T-cell (primary cell): ENCODE measurements around the gene MCM5. TPM values are rescaled to one million over a fixed set of nuclear protein-coding genes. Genes with fewer than 3 reads are reported as not detected.

ENCODE experiments used
- ATAC-seq, 4 experiments: fragments of 200-7000 bp in 3 of 4; fragments of 150-1000 bp in 1 of 4; cut with Tn5 transposase; replicated peaks in 1 of 4; 1 replicate in 3 of 4; 2 replicates in 1 of 4; pipeline ENCODE4 v1.10.0; 2021; ENCODE audit warnings: moderate library complexity in 3 of 4, mild to moderate bottlenecking in 2 of 4, moderate number of reproducible peaks in 1 of 4
- CTCF ChIA-PET, 2 donors: fragments of 300-600 bp; sonication (Branson Sonifier 250); formaldehyde crosslinking; loops; one replicate each; lab custom pipeline; 2022; ENCODE audit warnings: antibody characterized with exemption in 2 of 2; lab: Charles Lee
- POLR2A ChIA-PET, 2 donors: fragments of 300-600 bp; sonication (Branson Sonifier 250); formaldehyde crosslinking; loops; one replicate each; lab custom pipeline; 2022; ENCODE audit warnings: antibody characterized with exemption in 2 of 2; lab: Charles Lee
- DNase-seq, 35 experiments: peaks; one replicate each; pipeline versions ENCODE4 v3.0.0 to v3.0.0-alpha.2; 2013 to 2023
- H3K27ac ChIP-seq: one replicate; pipeline ENCODE4 v1.5.1; 2013; ENCODE audit warnings: low read length
- H3K27me3 ChIP-seq, 2 experiments: replicated peaks in 1 of 2; 1 replicate in 1 of 2; 2 replicates in 1 of 2; pipeline versions ENCODE4 v1.6.1 to v1.7.0; 2013; ENCODE audit warnings: low read length in 1 of 2, mixed read lengths in 1 of 2; ENCODE audit not compliant: control insufficient read depth in 2 of 2, insufficient read depth in 2 of 2; ENCODE audit errors: extremely low read depth in 1 of 2
- H3K36me3 ChIP-seq, 2 donors: 1 replicate in 1 of 2; 2 replicates in 1 of 2; pipeline versions ENCODE4 v1.6.1 to v1.7.0; 2013; ENCODE audit warnings: low read length in 1 of 2; ENCODE audit not compliant: control insufficient read depth in 2 of 2, insufficient read depth in 1 of 2; ENCODE audit errors: extremely low read depth in 1 of 2
- H3K4me1 ChIP-seq, 2 experiments: 1 replicate in 1 of 2; 2 replicates in 1 of 2; pipeline versions ENCODE4 v1.6.1 to v1.7.0; 2013; ENCODE audit warnings: low read length in 2 of 2, mixed read lengths in 1 of 2; ENCODE audit not compliant: insufficient read depth in 2 of 2, control insufficient read depth in 1 of 2; ENCODE audit errors: extremely low read depth in 1 of 2
- H3K4me3 ChIP-seq, 2 donors: 1 replicate in 1 of 2; 2 replicates in 1 of 2; pipeline versions ENCODE4 v1.5.1 to v1.7.0; 2013; ENCODE audit warnings: mild to moderate bottlenecking in 2 of 2, low read length in 1 of 2, moderate library complexity in 1 of 2; ENCODE audit not compliant: control insufficient read depth in 1 of 2; ENCODE audit errors: extremely low read depth in 1 of 2
- H3K9me3 ChIP-seq: 2 replicates; pipeline ENCODE4 v1.7.0; 2013
- H3K27ac Mint-ChIP-seq, 2 donors: one replicate each; pipeline ENCODE4 v1.8.0; 2020 to 2021; ENCODE audit warnings: mild to moderate bottlenecking in 2 of 2, mixed read lengths in 2 of 2
- H3K27me3 Mint-ChIP-seq, 2 donors: one replicate each; pipeline ENCODE4 v1.8.0; 2021 to 2022; ENCODE audit warnings: mixed read lengths in 2 of 2
- H3K36me3 Mint-ChIP-seq: one replicate; pipeline ENCODE4 v1.8.0; 2021; ENCODE audit warnings: mixed read lengths
- H3K4me1 Mint-ChIP-seq, 3 donors: one replicate each; pipeline ENCODE4 v1.8.0; 2020 to 2022; ENCODE audit warnings: mixed read lengths in 3 of 3, mild to moderate bottlenecking in 1 of 3
- H3K4me3 Mint-ChIP-seq, 3 donors: one replicate each; pipeline ENCODE4 v1.8.0; 2020 to 2022; ENCODE audit warnings: mild to moderate bottlenecking in 3 of 3, mixed read lengths in 3 of 3, moderate library complexity in 3 of 3
- H3K9me3 Mint-ChIP-seq, 3 donors: one replicate each; pipeline ENCODE4 v1.8.0; 2020 to 2022; ENCODE audit warnings: mixed read lengths in 3 of 3
- WGBS: methylation state at CpG from one replicate; pipeline ENCODE4 v1.1.5; 2013; ENCODE audit warnings: missing lambda C conversion rate; ENCODE audit not compliant: insufficient coverage; 5-methylcytosine and 5-hydroxymethylcytosine counted together
- total RNA-seq, 35 experiments: library from RNA in 6 of 35; stranded (reverse) in 6 of 35; fragments of 120-200 nt in 1 of 35; gene quantifications; one replicate each; pipeline versions ENCODE4 v1.2.1 to v1.2.4 and lab custom pipeline; 2013 to 2026

MCM5 gene
- total RNA-seq, 5 donors from 2014 or later (not counting 1 experiment from before 2014, with no cell fraction given): 34.7 to 66.8 (median 58.7) TPM

DNA sequence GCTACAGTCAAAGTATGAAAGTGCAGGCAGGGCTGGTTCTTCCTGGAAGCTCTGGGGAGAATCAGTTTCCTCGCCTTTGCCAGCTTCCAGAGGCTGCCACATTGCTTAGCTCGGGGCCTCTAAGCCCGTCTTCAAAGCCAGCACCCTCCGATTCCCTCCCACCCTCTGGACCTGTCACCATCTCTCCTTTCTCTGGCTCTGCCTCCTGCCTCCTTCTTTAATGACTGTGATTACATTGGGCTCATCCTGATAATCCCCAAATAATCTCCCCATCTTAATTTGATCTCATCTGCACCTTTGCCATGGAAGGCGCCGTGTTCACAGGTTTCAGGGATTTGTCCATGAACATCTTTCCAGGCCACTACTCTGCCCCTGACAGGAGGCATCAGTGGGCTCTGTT, 42.5 kb downstream of the MCM5 start:
- Mint-ChIP-seq H3K27ac (no peak overlapping the region), H3K4me1 (no peaks in the 10 kb centered on the region), H3K4me3 (no peak overlapping the region), H3K27me3 (no peaks in the 10 kb centered on the region), H3K36me3 (peaks cover 14% of the 10 kb centered on the region), H3K9me3 (no peaks in the 10 kb centered on the region)
- Histone ChIP-seq H3K27me3 (no peaks in the 10 kb centered on the region), H3K4me3 (no peak overlapping the region), H3K9me3 (no peaks in the 10 kb centered on the region), H3K4me1 (no peaks in the 10 kb centered on the region), H3K27ac (no peak overlapping the region), H3K36me3 (no peaks in the 10 kb centered on the region)
- DNase-seq: no peak
- ChIA-PET POLR2A (interaction anchor here in 1 of 2 donors (0.7 kb wide), 1 partner anchor 69 kb away, joined by 3 read pairs; no protein-coding TSS in a partner anchor), CTCF (no interaction called here)
- 96% methylated on average over 3 of the region's 6 CpGs for WGBS
- ATAC-seq: no peak

DNA sequence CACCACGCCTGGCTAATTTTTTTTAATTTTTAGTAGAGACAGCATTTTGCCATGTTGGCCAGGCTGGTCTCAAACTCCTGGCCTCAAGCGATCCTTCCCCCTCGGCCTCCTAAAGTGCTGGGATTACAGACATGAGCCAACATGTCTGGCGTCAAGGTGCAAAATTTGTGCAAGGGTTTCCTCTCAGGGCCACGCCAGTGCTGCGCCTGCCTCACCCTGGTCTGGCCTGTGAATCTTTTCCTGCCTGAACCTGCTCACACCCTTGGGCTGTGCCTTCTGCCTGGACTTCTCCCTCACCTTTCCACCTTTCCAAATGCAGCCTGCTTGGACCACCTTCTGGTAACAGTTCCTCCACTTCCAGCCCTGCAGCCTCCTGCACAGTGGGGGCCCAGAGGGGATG, 43.4 kb downstream of the MCM5 start:
- ChIA-PET CTCF (no interaction called here), POLR2A (no interaction called here)
- Histone ChIP-seq H3K4me1 (no peaks in the 10 kb centered on the region), H3K9me3 (no peaks in the 10 kb centered on the region), H3K27me3 (no peaks in the 10 kb centered on the region), H3K27ac (no peak overlapping the region), H3K36me3 (no peaks in the 10 kb centered on the region), H3K4me3 (no peak overlapping the region)
- Mint-ChIP-seq H3K27ac (no peak overlapping the region), H3K4me1 (peaks cover 0 to 6% (median 0%) of the 10 kb centered on the region in 3 donors), H3K27me3 (no peaks in the 10 kb centered on the region), H3K9me3 (no peaks in the 10 kb centered on the region), H3K36me3 (peaks cover 11% of the 10 kb centered on the region), H3K4me3 (no peak overlapping the region)
- no peak for ATAC-seq
- 89% methylated on average over 6 of the region's 6 CpGs for WGBS
- DNase-seq: no peak

DNA sequence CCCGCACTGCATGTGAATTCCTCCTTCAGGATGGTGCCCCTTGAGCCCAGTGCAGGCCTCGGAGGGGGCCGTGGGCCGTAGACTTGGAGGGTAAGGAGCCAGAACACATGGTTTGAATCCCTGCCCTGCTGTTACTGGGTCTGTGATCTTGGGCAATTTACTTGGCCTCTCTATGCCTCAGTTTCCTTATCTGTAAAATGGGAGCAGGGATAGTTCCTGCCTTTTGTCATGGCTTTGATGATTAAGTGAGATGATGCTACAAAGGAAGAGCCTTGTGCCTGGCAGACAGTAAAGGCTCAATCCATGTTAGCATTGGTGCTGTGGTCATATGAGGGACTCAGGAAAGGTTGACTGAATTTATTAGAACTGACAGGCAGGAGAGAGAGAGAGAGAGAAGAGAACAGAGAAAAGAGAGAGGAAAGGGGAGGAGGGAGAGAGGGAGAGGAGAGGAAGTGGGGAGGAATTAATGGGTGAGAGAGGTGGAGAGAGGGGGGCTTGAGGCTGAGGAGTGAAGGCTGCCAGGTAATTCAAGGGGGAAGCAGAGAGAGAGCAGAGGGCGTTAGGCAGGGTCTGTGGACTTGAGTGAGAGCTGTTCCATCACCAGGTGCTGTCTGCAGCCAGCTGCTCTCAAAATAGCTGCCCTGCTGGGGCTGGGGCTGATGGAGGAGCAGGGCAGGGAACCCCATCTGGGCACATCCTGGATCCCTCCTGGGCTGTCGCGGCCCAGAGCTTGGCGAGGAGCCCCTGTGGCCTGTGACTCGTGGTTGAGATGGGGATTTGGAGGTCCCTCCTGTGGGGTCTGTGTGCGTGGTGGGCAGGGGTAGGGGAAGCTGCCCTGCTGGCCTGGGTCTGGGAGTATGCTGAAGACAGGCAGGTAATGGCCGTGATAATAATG, 44.1 kb downstream of the MCM5 start:
- no peaks in the 10 kb centered on the region for H3K9me3 ChIP-seq
- CTCF ChIA-PET: no interaction called here
- H3K27me3 ChIP-seq: no peaks in the 10 kb centered on the region
- Mint-ChIP-seq H3K9me3 (no peaks in the 10 kb centered on the region), H3K36me3 (peaks cover 9% of the 10 kb centered on the region), H3K27ac (no peak overlapping the region), H3K4me1 (peaks cover 0 to 7% (median 0%) of the 10 kb centered on the region in 3 donors), H3K27me3 (no peaks in the 10 kb centered on the region), H3K4me3 (no peak overlapping the region)
- DNase-seq (no peak), ATAC-seq (no peak)
- no peak overlapping the region for H3K4me3 ChIP-seq
- 85% methylated on average over 10 of the region's 11 CpGs for WGBS
- H3K36me3 ChIP-seq: no peaks in the 10 kb centered on the region
- POLR2A ChIA-PET: no interaction called here
- H3K4me1 ChIP-seq: no peaks in the 10 kb centered on the region
- H3K27ac ChIP-seq: no peak overlapping the region

DNA sequence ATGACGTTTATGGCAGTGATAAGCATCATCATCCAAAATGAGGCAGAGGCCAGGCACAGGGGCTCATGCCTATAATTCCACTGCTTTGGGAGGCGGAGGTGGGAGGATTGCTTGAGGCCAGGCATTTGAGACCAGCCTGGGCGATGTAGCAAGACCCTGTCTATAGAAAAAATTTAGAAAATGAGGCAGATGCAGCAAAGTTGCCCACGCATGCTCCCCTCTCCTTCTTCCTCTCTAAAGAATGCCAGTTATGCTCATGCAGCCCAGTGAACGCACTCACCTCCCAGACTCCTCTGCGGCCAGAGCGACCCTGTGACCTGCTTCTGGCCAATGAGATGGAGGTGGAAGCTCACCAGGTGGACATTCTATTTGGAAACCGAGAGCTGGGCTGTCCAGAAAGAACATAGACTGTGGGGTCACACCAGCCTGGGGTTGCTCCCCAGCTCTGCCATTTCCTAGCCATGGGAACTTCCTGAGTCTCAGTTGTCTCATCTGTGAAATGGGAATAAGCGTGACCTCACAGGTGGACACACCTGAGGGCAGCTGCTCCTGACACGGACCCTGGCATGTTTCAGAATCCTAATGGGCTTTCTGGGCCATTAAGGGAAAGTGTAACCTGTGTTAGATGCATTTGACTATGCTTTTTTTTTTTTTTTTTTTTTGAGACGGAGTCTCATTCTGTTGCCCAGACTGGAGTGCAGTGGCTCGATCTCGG, 44.9 kb downstream of the MCM5 start:
- no peaks in the 10 kb centered on the region for H3K27me3 Mint-ChIP-seq
- Histone ChIP-seq H3K9me3 (no peaks in the 10 kb centered on the region), H3K4me1 (no peaks in the 10 kb centered on the region), H3K27me3 (no peaks in the 10 kb centered on the region), H3K36me3 (no peaks in the 10 kb centered on the region), H3K4me3 (no peak overlapping the region), H3K27ac (no peak overlapping the region)
- H3K4me1 Mint-ChIP-seq: peaks cover 0 to 7% (median 0%) of the 10 kb centered on the region in 3 donors
- WGBS: 96% methylated on average over 5 of the region's 13 CpGs
- H3K36me3 Mint-ChIP-seq: peaks cover 6% of the 10 kb centered on the region
- DNase-seq: no peak
- ATAC-seq: no peak
- ChIA-PET POLR2A (no interaction called here), CTCF (no interaction called here)
- H3K9me3 Mint-ChIP-seq: no peaks in the 10 kb centered on the region
- no peak overlapping the region for H3K27ac Mint-ChIP-seq
- no peak overlapping the region for H3K4me3 Mint-ChIP-seq

DNA sequence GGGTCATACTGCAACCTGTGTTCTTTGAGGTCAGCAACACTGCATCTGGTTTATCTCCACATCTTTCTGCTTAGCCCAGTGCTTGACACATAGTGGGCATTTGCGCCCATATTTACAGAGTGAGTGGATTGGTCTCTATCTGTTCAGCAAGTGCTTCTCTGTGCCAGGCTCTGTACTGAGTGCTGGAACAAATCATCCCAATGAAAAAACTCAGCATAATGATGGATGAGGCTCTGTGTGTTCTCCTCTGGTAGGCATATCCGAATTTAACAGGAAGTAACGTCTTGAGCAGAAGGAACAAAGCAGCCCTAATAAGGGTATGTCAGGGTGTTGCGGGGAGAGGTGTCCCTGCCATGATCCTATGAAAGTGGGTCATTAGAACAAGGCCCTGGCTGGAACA, 46.0 kb downstream of the MCM5 start:
- Mint-ChIP-seq H3K36me3 (peaks cover 13% of the 10 kb centered on the region), H3K4me1 (peaks cover 0 to 7% (median 0%) of the 10 kb centered on the region in 3 donors), H3K4me3 (no peak overlapping the region), H3K9me3 (no peaks in the 10 kb centered on the region), H3K27ac (no peak overlapping the region), H3K27me3 (no peaks in the 10 kb centered on the region)
- Histone ChIP-seq H3K4me3 (no peak overlapping the region), H3K27ac (no peak overlapping the region), H3K4me1 (no peaks in the 10 kb centered on the region), H3K36me3 (no peaks in the 10 kb centered on the region), H3K27me3 (no peaks in the 10 kb centered on the region), H3K9me3 (no peaks in the 10 kb centered on the region)
- no peak for ATAC-seq
- POLR2A ChIA-PET: no interaction called here
- WGBS: 100% methylated on average over 2 of the region's 4 CpGs
- CTCF ChIA-PET: no interaction called here
- no peak for DNase-seq

DNA sequence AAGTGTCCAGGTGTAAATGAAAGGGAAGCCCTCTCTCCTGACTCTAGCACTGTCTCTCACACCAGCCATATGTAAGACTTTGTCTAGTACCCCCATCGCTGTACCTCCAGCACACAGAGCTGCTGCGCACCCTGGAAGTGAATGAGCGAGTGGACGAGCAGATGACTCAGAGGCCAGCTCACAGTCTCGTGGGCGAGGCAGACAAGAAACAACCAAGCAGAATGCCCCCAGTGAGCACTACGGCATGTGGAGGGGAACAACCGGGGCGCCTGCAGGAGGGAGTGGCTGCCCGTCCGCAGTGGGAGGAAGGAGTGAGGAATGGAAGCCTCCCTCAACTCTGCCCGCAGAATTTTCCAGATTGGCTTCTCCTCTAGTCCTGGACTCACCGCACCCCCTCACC, 46.4 kb downstream of the MCM5 start:
- Mint-ChIP-seq H3K4me3 (no peak overlapping the region), H3K9me3 (no peaks in the 10 kb centered on the region), H3K27me3 (no peaks in the 10 kb centered on the region), H3K4me1 (peaks cover 0 to 7% (median 0%) of the 10 kb centered on the region in 3 donors), H3K36me3 (peaks cover 16% of the 10 kb centered on the region), H3K27ac (no peak overlapping the region)
- ATAC-seq (no peak), DNase-seq (no peak)
- H3K4me3 ChIP-seq: no peak overlapping the region
- no peaks in the 10 kb centered on the region for H3K36me3 ChIP-seq
- H3K27ac ChIP-seq: no peak overlapping the region
- CTCF ChIA-PET: no interaction called here
- H3K27me3 ChIP-seq: no peaks in the 10 kb centered on the region
- POLR2A ChIA-PET: no interaction called here
- 93% methylated on average over 3 of the region's 13 CpGs for WGBS
- H3K4me1 ChIP-seq: no peaks in the 10 kb centered on the region
- H3K9me3 ChIP-seq: no peaks in the 10 kb centered on the region
